ENCODE measurements around the gene CD48. TPM values are rescaled to one million over a fixed set of nuclear protein-coding genes. Genes with fewer than 3 reads are reported as not detected.
"Not testable (repeated sequence)": the region's sequence is repeated elsewhere in the genome, so short reads cannot be mapped to it uniquely, and the experiment has no call there.

Gene CD48
- total RNA-seq, 1 donor from 2014 or later: 1.1 TPM

DNA sequence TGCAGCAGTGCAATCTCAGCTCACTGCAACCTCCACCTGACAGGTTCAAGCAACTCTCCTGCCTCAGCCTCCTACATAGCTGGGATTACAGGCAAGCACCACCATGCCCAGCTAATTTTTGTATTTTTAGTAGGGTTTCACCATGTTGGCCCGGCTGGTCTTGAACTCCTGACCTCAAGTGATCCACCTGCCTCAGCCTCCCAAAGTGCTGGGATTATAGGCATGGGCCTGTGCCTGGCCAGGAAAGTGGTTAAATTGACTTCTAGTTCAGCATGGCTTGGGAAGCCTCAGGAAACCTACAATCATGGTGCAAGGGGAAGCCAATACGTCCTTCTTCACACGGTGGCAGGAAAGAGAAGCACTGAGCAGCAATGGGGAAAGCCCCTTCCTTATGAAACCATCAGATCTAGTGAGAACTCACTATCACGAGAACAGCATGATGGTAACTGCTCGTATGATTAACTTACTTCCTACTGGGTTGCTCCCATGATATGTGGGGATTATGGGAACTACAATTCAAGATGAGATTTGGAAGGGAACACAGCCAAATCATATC is 981 bp upstream of the CD48 start:
- not testable (repeated sequence) for DNase-seq

DNA sequence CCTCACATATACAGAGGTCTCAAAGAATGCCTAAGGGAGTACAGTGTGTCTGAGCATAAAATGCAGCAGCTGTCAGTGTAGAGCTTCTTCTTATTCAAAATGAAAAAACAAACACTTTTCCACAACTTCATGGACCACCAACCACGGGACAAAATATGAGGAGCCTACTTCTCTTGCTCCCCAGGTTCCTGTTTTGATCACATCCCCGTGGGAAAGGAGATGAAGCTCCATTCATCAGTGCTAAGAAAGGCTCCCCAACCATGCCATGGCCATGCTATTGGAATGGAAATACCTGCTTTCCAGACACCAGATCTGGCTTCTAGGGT is 383 bp downstream of the CD48 start:
- no peak for DNase-seq

DNA sequence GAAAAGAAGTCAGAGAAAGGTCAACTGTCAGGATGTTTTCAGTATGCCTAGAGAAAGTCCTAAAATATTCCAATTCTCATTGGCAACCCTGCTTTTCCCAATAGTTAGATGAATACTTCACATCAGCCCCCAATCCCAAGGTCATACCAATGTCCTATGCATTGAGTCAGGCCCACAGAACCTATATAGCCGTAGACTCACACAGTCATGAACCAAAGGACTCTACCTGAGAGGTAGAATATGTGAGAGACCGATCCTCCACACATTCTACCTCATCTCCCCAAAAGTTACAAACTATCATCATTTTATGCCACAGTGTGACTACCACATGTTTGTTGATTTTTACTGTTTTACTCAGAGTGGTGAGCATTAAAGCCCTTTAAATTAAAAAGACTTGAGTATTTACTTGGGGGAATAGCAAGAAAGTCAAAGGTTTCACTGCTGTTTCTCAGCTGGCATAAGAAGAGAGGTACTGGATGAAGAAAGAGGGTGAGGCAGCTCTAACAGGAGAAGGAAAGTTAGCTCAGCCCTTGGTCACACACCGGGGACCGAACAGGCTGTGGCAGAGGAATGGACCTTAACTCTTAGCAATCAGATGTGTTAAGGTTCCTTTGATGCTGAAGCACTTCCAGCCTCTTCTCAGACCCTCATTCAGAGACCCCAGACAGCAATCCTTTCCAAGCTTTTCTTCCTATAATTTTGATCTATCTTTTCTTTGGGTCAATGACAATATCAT is 937 bp downstream of the CD48 start:
- no peak for DNase-seq

DNA sequence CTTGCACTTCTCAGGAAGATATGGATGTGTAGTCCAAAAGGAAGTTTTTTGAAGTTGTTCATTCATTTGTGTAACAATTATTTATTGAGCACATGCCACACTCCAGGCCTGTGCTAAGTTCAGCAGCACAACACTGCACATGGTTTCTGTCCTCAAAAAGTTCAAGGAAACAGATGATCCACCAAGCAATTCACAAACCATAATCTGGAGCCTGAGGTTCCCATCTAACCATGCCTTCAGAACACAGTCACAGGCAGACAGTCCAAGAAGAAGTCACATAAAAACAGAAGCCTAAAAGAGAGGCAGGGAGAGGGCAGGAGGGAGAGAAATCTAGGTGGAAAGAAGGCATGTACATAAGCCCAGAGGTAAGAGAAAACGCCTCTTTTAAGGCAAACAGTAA is 1.9 kb downstream of the CD48 start:
- no peak for DNase-seq

DNA sequence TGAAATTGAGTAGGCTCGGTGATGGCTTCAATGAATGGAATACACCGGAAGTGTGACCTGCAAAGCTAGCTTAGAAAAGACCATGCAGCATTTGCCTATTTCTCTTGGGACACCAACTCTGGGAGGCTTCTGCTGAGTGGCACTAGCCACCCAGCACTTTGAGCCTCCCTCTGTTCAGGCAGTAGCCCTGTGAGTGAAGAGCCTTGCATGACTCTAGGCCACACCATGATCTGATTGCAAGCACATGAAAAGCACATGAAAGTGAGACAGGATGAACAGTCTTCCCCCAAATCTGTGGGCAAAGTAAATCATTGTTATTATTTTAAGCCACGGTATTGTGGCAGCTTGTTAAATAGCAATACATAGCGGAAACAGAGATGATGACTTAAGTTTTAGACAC is 2.8 kb downstream of the CD48 start:
- no peak for DNase-seq

DNA sequence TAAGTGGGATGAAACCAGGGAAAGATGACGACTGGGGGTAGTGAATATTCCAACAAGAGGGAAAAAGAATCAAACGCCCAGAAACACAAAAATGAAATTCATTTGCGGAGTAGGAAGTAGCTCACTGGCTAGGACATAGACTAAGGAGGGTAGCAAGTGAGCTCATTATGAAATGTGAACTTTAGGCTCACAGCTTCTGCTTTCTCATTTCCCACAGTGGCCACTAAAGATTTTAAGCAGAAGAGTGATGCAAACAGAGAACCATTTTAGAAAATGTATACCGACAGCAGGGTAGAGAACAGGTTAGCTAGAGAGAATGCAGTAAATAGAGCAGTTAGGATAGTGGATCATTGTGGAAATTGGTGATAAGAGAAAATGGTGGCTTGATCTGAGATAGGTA is 3.5 kb downstream of the CD48 start:
- no peak for DNase-seq

DNA sequence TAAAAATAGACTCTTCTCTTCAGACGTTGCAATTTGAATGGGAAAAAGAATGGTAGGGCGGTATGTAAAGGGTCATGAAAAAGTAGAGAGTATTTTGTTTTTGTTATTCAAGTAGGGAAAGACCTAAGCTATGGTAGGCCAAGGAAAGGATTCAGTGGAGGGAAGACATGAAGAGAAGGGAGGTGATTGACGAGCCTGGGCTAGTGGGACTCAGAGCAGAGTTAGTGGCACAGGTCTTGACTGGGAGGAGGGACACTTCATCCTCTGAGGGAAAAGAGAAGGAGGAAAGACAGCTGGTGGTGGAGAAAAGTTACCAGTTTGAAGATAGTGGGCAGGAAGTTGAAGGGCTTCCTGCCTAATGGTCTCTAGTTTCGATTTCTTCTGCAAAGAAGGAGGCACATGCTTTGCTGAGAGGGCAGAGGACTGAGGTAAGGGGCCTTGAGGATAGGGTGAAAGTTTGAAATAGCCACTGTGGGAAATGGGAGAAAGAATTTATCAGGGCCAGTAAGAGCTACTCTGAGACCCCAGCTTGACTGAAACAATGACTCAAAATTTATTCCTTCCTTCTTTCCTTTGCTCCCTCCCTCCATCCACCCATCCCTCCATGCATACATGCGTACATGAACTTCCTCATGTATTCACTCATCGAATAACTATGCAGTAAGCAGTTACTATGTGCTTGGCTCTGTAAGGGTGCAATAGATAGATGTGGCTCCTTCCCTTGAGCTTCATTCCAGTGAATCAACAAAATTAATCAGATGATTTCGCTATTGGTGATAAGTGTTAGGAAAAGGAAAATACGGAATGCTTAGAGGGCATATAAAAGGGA is 4.2 kb downstream of the CD48 start:
- no peak for DNase-seq

DNA sequence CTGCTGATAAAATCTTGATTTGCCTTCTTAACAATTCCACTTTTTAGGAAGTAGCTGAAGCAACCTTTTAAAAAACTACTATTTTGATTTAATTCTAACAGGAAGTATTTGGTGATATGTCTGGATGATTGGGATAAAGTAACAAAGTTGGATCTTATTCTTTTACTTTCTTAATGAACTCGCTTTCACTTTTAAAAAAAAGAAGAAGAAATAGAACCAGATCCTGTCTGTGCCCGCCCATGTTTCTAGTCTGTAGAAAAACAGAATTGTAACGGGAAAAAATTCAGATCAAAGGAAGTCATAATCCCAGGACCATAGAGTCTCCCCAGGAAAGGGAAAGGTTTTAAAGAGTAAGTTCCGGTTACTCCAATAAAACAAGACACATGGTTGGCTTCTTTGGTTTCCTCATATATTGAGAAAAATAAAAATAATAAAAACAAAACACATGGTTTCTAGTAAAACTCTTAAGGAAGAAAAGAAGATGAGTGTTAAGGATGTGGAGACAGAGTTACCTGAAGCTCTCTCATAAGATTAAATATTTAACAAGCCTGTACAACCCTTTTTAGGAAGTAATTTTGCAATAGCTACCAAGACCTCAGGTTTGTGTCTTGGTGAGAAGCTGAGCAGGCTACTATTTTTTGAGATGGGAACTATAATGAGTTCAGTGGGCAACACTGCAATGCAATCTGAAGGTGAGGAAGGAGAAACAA is 4.9 kb downstream of the CD48 start:
- no peak for DNase-seq

DNA sequence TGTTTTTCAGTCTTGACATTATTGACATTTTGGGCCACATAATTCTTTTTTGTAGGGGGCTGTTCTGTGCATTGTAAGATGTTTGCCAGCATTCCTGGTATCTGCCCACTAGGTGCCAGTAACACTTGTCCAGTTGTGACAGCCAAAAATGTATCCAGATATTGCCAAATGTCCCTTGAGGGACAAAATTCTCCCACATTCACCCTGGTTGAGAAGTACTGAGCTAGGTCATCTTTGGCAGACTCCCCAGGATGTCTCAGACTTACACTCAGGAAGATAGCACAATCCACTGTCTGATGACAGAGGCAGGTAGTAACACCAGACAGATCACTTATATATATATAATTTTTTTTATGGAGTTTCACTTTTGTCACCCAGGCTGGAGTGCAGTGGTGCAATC is 5.9 kb downstream of the CD48 start:
- no peak for DNase-seq

DNA sequence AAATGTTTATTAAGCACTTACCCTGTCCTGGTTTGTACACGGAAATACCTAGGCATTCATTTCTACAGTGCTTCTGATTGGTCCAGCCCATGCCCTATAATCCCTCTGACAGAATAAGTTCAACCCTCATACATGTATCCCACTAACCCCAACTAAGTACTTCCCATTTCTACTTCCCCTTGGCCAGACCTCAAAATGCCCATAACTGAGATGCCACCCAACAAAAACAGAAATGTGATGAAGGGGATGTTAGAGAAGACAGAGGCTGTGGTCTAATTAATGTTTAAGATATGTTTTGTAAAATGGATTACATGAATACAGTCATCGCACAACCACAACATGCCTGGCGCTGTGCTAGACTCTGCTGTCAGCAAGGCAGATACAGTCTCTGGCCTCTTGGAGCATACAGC is 6.4 kb downstream of the CD48 start:
- not testable (repeated sequence) for DNase-seq

DNA sequence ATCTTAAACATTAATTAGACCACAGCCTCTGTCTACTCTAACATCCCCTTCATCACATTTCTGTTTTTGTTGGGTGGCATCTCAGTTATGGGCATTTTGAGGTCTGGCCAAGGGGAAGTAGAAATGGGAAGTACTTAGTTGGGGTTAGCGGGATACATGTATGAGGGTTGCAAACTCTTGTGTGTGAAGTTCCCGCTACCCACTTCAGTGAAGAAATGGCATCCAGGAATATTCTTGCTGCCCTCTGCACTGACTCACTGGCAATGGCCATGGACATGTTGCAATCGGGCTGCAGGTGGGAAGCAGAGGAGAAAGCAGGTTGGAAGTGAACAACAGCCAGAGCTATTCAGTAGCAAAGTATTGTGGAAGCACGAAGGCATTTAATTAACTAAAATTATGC is 7.4 kb downstream of the CD48 start:
- DNase-seq: no peak

DNA sequence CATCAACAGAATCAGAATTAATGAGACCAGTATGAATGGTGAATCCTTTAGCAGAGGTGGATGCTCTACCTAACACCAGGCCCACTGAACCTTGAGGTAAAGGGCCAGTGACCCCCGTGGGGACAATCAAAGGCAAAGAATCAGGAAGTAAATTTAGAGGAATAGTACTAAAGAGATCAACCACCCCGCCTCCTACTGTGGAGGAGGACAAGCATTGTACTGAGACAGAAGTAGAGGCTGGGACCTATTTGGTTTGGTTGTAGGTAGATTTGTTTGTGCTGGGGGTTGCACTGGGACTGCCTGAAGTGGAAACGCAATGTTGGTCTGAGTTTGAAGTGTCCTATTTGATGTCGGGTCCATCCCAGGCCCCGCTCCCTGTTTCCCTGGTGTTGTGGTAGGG is 9.5 kb downstream of the CD48 start:
- DNase-seq: no peak

DNA sequence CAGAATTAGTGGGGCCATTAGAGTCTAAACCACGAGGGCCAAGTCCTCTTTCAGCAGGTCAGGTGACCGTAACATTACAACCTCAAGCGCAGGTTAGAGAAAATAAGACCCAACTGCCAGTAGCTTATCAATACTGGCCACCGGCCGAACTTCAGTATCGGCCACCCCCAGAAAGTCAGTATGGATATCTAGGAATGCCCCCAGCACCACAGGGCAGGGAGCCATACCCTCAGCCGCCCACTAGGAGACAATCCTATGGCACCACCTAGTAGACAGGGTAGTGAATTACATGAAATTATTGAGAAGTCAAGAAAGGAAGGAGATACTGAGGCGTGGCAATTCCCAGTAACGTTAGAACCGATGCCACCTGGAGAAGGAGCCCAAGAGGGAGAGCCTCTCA is 19.2 kb downstream of the CD48 start:
- not testable (repeated sequence) for DNase-seq

DNA sequence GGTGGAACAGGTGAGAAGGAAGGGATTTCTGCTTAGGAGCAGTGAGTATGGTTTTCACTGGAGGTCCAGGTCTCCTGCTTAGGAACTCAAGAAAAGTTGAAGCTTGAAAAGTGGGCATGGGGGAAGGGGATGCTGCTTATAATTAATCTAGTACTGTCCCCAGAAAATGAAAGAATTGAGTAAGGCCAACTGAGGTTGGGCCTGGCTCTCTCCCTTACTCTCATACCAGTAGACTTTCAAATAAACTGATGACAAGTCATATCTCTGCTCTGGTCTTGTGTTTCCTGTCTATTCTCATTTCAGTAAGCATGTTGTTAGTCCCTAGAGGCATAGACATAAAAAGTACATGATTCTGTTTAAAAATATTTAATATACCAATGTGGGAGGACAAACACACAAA is 26.4 kb downstream of the CD48 start:
- DNase-seq: no peak

DNA sequence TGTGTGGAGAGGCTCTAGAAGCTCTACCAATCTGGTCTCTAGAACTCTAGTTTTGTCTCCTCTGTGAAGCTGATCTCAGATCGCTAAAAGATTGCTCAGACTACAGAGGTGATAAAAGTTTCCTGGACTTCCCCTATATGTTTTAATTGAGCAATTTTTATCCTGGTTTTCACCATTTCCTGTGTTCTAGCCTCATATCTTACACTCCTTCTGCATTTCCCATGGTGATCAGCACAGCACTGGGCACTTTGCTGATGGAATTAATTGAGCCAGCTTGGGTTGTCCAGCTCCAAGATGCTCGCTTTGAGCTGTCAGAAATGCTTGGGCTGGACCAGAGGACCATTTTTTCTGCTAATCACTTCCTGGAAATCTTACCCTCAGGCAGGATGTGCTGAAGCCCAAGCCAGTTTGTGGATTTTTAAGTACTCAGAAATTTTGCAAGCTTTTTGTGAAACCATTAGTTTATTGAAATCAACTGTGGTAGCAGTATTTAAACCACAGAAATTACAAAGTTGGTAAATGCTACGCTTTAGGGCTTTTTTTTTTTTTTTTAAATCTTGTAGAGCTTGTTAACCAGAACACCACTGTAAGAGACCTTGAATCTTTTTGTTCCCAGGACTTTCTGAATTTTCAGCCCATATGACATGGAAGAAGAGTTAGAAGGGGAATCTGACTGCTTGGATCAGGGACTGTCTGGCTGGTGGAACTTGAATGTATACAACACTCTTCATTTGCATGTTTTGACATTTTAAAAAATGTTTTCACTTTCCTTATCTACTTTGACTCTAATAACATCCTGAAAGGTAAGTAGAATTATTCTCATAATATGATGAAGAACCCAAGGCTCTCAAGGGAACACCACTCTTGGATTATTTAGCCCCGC is 28.4 kb downstream of the CD48 start:
- no peak for DNase-seq

DNA sequence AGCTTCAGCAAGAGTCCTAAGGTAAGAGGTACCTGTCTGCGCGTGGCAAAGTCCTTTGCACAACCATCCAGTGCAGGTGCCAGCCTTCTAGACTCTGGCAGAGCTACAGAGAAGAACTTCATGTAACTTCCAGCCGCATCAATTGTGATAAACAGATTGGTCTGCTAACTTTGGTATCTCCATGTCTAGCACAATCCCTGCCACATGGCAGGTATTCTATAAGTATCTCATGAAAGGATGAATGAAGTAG is 29.8 kb downstream of the CD48 start:
- DNase-seq: no peak

DNA sequence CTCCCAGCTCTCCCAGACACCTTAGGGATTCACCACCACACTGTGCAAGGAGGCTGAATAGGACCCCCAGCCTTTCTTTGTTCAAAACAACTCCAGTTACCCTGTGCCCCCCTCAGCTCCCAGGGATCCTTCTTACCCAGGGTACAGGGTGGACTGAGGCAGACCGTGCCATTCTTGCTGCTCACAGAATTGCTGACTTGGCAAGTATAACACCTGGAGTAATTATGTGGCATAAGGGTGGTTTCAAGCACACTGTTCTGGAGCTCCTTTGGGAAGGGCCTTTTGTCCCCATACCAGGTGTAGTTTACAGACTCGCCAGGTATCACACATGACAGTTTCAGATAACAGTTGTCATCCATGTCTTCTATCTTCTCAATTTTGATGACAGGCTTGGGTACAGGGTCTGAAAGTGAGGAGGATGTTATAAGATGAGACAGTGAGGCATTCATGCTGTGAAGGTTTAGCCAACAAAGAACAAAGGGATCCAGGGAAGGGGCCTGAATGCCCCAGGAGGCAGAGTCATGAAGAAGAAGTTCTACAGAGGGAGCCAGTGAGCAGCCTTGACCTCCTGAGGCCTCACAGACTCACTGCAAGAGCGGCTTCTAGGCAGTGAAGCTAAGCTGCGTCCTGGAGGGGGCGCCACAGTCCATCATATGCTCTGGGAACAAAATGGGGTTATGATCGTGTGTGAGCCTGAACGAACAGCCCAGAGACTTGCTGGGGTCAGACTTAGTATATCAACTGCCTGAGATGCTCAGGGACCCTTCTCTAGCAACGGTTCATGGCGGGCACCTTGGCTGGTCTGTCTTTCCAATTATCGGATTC is 30.3 kb downstream of the CD48 start:
- no peak for DNase-seq

DNA sequence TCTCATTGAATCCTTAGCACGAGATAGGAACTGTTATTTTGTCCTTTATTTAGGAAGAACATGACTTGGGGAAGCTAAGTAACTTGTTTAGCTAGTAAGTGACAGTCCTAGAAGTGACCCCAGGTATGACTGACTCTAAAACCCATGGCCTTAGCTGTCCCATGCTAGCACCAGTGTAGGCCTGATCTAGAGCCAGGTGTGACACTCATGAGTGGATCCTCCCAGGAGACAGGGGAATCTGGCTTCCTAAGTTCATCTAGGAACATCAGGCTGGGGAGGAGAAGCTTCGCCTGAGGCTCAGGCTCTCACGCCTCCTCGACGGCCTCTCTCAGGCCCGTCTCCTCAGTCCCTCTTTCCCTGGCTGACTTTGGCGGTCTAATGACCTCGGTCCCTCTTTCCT is 31.2 kb downstream of the CD48 start:
- no peak for DNase-seq

DNA sequence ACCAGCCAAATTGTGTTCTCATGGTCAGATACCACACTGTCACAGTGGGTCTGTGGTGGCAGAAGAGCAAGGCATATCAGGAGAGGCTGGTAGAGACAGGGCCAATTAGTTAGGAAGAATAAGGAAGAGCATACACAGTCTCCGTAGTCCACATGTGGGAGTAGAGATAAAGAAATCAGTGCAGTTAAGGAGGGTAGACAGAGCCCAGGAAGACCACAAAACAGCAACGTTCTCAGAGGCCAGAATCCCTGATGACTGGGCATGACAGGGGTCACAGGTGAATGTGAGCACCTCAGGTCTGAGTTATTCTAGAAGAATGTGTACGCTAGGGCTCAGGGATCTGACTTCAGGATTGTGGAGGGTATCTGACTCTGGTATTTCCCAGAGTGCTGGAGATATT is 31.7 kb downstream of the CD48 start:
- no peak for DNase-seq

DNA sequence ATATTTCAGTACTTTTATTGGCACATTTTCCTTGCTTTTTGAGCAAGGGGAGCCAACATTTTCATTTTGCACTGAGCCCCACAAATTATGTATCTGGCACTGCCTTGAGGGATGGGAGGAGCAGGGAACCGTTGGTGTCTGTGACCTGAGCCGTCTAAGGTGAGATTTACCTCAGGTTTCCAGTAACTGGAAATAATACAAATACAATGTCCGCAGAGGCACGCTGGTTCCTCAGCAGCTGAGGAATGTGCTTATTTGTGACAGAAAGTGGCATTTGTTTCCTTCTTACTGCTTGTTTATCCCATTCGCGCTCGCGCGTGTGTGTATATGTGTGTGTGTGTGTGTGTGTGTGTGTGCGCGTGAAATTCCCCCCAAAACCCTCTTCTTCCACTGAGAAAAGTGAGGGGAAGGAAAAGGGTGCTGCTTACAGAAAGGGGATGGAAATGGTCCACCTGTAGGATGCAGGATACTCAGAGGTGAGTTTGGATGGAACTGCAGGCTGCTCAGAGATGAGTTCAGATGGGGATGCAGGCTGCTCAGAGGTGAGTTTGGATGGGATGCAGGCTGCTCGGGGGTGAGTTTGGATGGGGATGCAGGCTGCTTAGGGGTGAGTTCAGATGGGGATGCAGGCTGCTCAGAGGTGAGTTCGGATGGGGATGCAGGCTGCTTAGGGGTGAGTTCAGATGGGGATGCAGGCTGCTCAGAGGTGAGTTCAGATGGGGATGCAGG is 34.6 kb downstream of the CD48 start:
- no peak for DNase-seq
